ENCODE results near the gene ABHD14A. TPM values are rescaled to one million over a fixed set of nuclear protein-coding genes. Genes with fewer than 3 reads are reported as not detected.
"Not testable (repeated sequence)": the region's sequence is repeated elsewhere in the genome, so short reads cannot be mapped to it uniquely, and the experiment has no call there.

The ABHD14A gene
- total and polyA plus RNA-seq, 8 donors: 7.0 to 20.8 (median 15.4) TPM; not detected in 2

- H3K4me1 ChIP-seq: peaks cover 13 to 71% (median 41%) of the 10 kb centered on the region in 4 donors
- no peak for DNase-seq
- peaks cover 15 to 25% (median 25%) of the 10 kb centered on the region in 4 donors for H3K36me3 ChIP-seq
- H3K4me3 ChIP-seq: no peak overlapping the region
- no peaks in the 10 kb centered on the region for H3K9me3 ChIP-seq
- H3K27ac ChIP-seq: peak overlapping the region in 2 of 5 donors; percentile 3 to 49
- intact Hi-C loops (cut with DNase I; ENCODE audit: low total_unique reads): no loop called here
- TF ChIP-seq EP300 (IDR thresholded peaks at IDR 0.05) (no peak), POLR2A (IDR thresholded peaks at IDR 0.05) (no peak), CTCF (IDR thresholded peaks at IDR 0.05) (no peak)
- no peaks in the 10 kb centered on the region for H3K27me3 ChIP-seq
- WGBS, 5 donors: 74 to 83% (median 76%) methylated on average over 15 of the region's 15 CpGs
These were observed 13.7 kb downstream of the ABHD14A start for GRCh38 chr3:51988286-51989146.

- 74 to 86% (median 79%) methylated on average over 13 to 38 of the region's 38 CpGs for WGBS, 5 donors
- H3K4me1 ChIP-seq: peaks cover 18 to 72% (median 51%) of the 10 kb centered on the region in 4 donors
These were observed 15.7 kb downstream of the ABHD14A start for GRCh38 chr3:51990501-51990971.

GRCh38 chr3:51992017-51992682, 17.3 kb downstream of the ABHD14A start:
- TF ChIP-seq EP300 (IDR thresholded peaks at IDR 0.05) (no peak), POLR2A (IDR thresholded peaks at IDR 0.05) (no peak), CTCF (IDR thresholded peaks at IDR 0.05) (no peak), POLR2AphosphoS5 (IDR thresholded peaks at IDR 0.05) (no peak)
- Histone ChIP-seq H3K27ac (peak overlapping the region in 1 of 5 donors; percentile 11), H3K9me3 (no peaks in the 10 kb centered on the region), H3K4me3 (no peak overlapping the region), H3K4me1 (peaks cover 18 to 63% (median 43%) of the 10 kb centered on the region in 4 donors), H3K36me3 (peaks cover 29 to 41% (median 40%) of the 10 kb centered on the region in 4 donors), H3K27me3 (no peaks in the 10 kb centered on the region)
- 61 to 76% (median 69%) methylated on average over 3 of the region's 3 CpGs for WGBS, 5 donors
- no peak for DNase-seq
- intact Hi-C loops (cut with DNase I; ENCODE audit: low total_unique reads): no loop called here

More at GRCh38 chr3:51990501-51990971, 15.7 kb downstream of the ABHD14A start:
- DNase-seq; intact Hi-C loops (cut with DNase I; ENCODE audit: low total_unique reads); H3K9me3 ChIP-seq; H3K27me3 ChIP-seq; H3K4me3 ChIP-seq: not testable (repeated sequence)
- peak overlapping the region in 2 of 5 donors; percentile 9 to 46 for H3K27ac ChIP-seq
- peaks cover 29 to 41% (median 40%) of the 10 kb centered on the region in 4 donors for H3K36me3 ChIP-seq

GRCh38 chr3:51993657-51994056, 18.8 kb downstream of the ABHD14A start:
- Histone ChIP-seq H3K36me3 (peaks cover 29 to 41% (median 40%) of the 10 kb centered on the region in 4 donors), H3K4me1 (peaks cover 18 to 63% (median 45%) of the 10 kb centered on the region in 4 donors)
- H3K9me3 ChIP-seq; H3K27ac ChIP-seq; DNase-seq; H3K27me3 ChIP-seq; H3K4me3 ChIP-seq; intact Hi-C loops (cut with DNase I; ENCODE audit: low total_unique reads): not testable (repeated sequence)
- 67 to 83% (median 79%) methylated on average over 3 to 10 of the region's 13 CpGs; no CpG with 5 or more reads in 1 of the 5 donors for WGBS, 5 donors

- WGBS, 5 donors: 54 to 71% (median 61%) methylated on average over 2 of the region's 2 CpGs
- intact Hi-C loops (cut with DNase I; ENCODE audit: low total_unique reads): no loop called here
- Histone ChIP-seq H3K36me3 (peaks cover 29 to 41% (median 40%) of the 10 kb centered on the region in 4 donors), H3K9me3 (no peaks in the 10 kb centered on the region), H3K4me3 (peak overlapping the region; percentile 76 to 93 (median 80)), H3K27me3 (peaks cover 0 to 7% (median 0%) of the 10 kb centered on the region in 3 donors), H3K4me1 (peaks cover 18 to 59% (median 42%) of the 10 kb centered on the region in 4 donors), H3K27ac (peak overlapping the region in 4 of 5 donors; percentile 89 to 91 (median 90))
- DNase-seq: no peak
- TF ChIP-seq EP300 (IDR thresholded peaks at IDR 0.05) (no peak), POLR2A (IDR thresholded peaks at IDR 0.05) (no peak), POLR2AphosphoS5 (IDR thresholded peaks at IDR 0.05) (no peak), CTCF (IDR thresholded peaks at IDR 0.05) (no peak)
These were observed 19.7 kb downstream of the ABHD14A start for GRCh38 chr3:51994530-51994929.

Data from stomach (tissue), 9 donors.